Tongue (tissue), 2 donors: ENCODE data around the gene HES6. TPM values are rescaled to one million over a fixed set of nuclear protein-coding genes. Genes with fewer than 3 reads are reported as not detected.
A peak's percentile ranks its signal among the peaks of the same experiment; 100 is the strongest.

Experiments used
- DNase-seq: peaks from one replicate; pipeline ENCODE4 v3.0.0-alpha.2; 2015
- total RNA-seq: library from RNA; depleted of rRNA; stranded (reverse); fragments of >200 nt; gene quantifications from one replicate; pipeline ENCODE4 v1.2.3, GENCODE V29; 2014

Gene HES6
- total RNA-seq, 1 donor from 2014 or later = 22.1 TPM

- DNase-seq = no peak
Measured at GRCh38 chr2:238233625-238234024, 6.2 kb downstream of the HES6 start.

GRCh38 chr2:238231809-238232208 lies 8.0 kb downstream of the HES6 start:
- no peak for DNase-seq

GRCh38 chr2:238231251-238231793 lies 8.5 kb downstream of the HES6 start:
- peak; percentile 61 for DNase-seq

GRCh38 chr2:238230699-238231098 lies 9.1 kb downstream of the HES6 start:
- no peak for DNase-seq

- peak; percentile 62 for DNase-seq
Measured at GRCh38 chr2:238228700-238229099, 11.1 kb downstream of the HES6 start.

GRCh38 chr2:238227587-238228032 lies 12.2 kb downstream of the HES6 start:
- DNase-seq = no peak

GRCh38 chr2:238226698-238227586 lies 12.9 kb downstream of the HES6 start:
- DNase-seq = no peak

GRCh38 chr2:238225911-238226697 lies 13.7 kb downstream of the HES6 start:
- peak; percentile 70 for DNase-seq

GRCh38 chr2:238225121-238225520 lies 14.7 kb downstream of the HES6 start:
- no peak for DNase-seq

GRCh38 chr2:238224356-238225035 lies 15.3 kb downstream of the HES6 start:
- DNase-seq = no peak

GRCh38 chr2:238220892-238221521 lies 18.8 kb downstream of the HES6 start:
- no peak for DNase-seq

GRCh38 chr2:238220274-238220891 lies 19.5 kb downstream of the HES6 start:
- no peak for DNase-seq

- DNase-seq = peak; percentile 84
Measured at GRCh38 chr2:238216651-238217184, 23.1 kb downstream of the HES6 start.

GRCh38 chr2:238207006-238207405 lies 32.8 kb downstream of the HES6 start:
- no peak for DNase-seq

GRCh38 chr2:238203973-238204683 lies 35.7 kb downstream of the HES6 start:
- no peak for DNase-seq

- peak; percentile 95 for DNase-seq
Measured at GRCh38 chr2:238203094-238203972, 36.5 kb downstream of the HES6 start, which contains the start of gene ILKAP. Gene ILKAP (minus strand): TSS chr2:238203695. CDS start chr2:238203553, 142 bp downstream.

GRCh38 chr2:238202326-238203093 lies 37.3 kb downstream of the HES6 start:
- peak; percentile 25 for DNase-seq

GRCh38 chr2:238190445-238190844 lies 49.4 kb downstream of the HES6 start:
- DNase-seq = no peak
